Stimulated activated naive CD8-positive, alpha-beta T cell treated with anti-CD3 and anti-CD28 coated beads, Interleukin-15, amount 100 ng/mL, for 72 hours (primary cell): ENCODE measurements around the gene MYO10.

Source experiments
- ATAC-seq: fragments of 150-1000 bp; cut with Tn5 transposase; 2 replicates; pipeline ENCODE4 v1.10.0; 2021; ENCODE audit warnings: mild to moderate bottlenecking, moderate library complexity
- DNase-seq, 2 donors: peaks; one replicate each; pipeline ENCODE4 v3.0.0; 2021 to 2022
- H3K27ac Mint-ChIP-seq, 2 donors: one replicate each; pipeline ENCODE4 v1.8.0; 2022; ENCODE audit warnings: mild to moderate bottlenecking in 2 of 2, mixed read lengths in 2 of 2, moderate library complexity in 2 of 2
- H3K27me3 Mint-ChIP-seq: one replicate; pipeline ENCODE4 v1.8.0; 2022; ENCODE audit warnings: mixed read lengths
- H3K4me1 Mint-ChIP-seq: one replicate; pipeline ENCODE4 v1.8.0; 2022; ENCODE audit warnings: mild to moderate bottlenecking, mixed read lengths
- H3K4me3 Mint-ChIP-seq, 2 donors: one replicate each; pipeline ENCODE4 v1.8.0; 2022; ENCODE audit warnings: mild to moderate bottlenecking in 2 of 2, mixed read lengths in 2 of 2, moderate library complexity in 1 of 2
- H3K9me3 Mint-ChIP-seq, 2 donors: one replicate each; pipeline ENCODE4 v1.8.0; 2022; ENCODE audit warnings: mixed read lengths in 2 of 2

MYO10 gene

GRCh38 chr5:16913187-16914107 is 22.6 kb downstream of the MYO10 start:
- Mint-ChIP-seq H3K27ac (no peak overlapping the region), H3K9me3 (no peaks in the 10 kb centered on the region), H3K27me3 (no peaks in the 10 kb centered on the region), H3K4me1 (no peaks in the 10 kb centered on the region), H3K4me3 (no peak overlapping the region)
- DNase-seq (no peak), ATAC-seq (no peak)

GRCh38 chr5:16912080-16912479 is 24.0 kb downstream of the MYO10 start:
- DNase-seq (no peak), ATAC-seq (no peak)
- H3K27me3 Mint-ChIP-seq, result no peaks in the 10 kb centered on the region
- no peak overlapping the region for H3K27ac Mint-ChIP-seq
- no peaks in the 10 kb centered on the region for H3K9me3 Mint-ChIP-seq
- H3K4me1 Mint-ChIP-seq, result no peaks in the 10 kb centered on the region
- no peak overlapping the region for H3K4me3 Mint-ChIP-seq

GRCh38 chr5:16909464-16909863 is 26.6 kb downstream of the MYO10 start:
- Mint-ChIP-seq H3K4me3 (no peak overlapping the region), H3K27me3 (no peaks in the 10 kb centered on the region), H3K9me3 (no peaks in the 10 kb centered on the region), H3K27ac (no peak overlapping the region), H3K4me1 (no peaks in the 10 kb centered on the region)
- ATAC-seq, result no peak
- DNase-seq, result no peak

- Mint-ChIP-seq H3K27ac (no peak overlapping the region), H3K4me1 (no peaks in the 10 kb centered on the region), H3K9me3 (no peaks in the 10 kb centered on the region), H3K4me3 (no peak overlapping the region), H3K27me3 (no peaks in the 10 kb centered on the region)
- ATAC-seq (no peak), DNase-seq (no peak)
Observed at GRCh38 chr5:16907270-16907669, 28.8 kb downstream of the MYO10 start.

- Mint-ChIP-seq H3K4me3 (no peak overlapping the region), H3K27me3 (no peaks in the 10 kb centered on the region), H3K27ac (no peak overlapping the region), H3K4me1 (no peaks in the 10 kb centered on the region), H3K9me3 (no peaks in the 10 kb centered on the region)
- DNase-seq, result no peak
- no peak for ATAC-seq
Observed at GRCh38 chr5:16906255-16906654, 29.8 kb downstream of the MYO10 start.

GRCh38 chr5:16903480-16904300 is 32.4 kb downstream of the MYO10 start:
- DNase-seq (no peak), ATAC-seq (no peak)
- Mint-ChIP-seq H3K4me3 (no peak overlapping the region), H3K27me3 (no peaks in the 10 kb centered on the region), H3K4me1 (no peaks in the 10 kb centered on the region), H3K9me3 (no peaks in the 10 kb centered on the region), H3K27ac (no peak overlapping the region)

GRCh38 chr5:16902846-16903245 is 33.2 kb downstream of the MYO10 start:
- H3K9me3 Mint-ChIP-seq, result no peaks in the 10 kb centered on the region
- no peak overlapping the region for H3K4me3 Mint-ChIP-seq
- H3K4me1 Mint-ChIP-seq, result no peaks in the 10 kb centered on the region
- DNase-seq (no peak), ATAC-seq (no peak)
- H3K27ac Mint-ChIP-seq, result no peak overlapping the region
- H3K27me3 Mint-ChIP-seq, result no peaks in the 10 kb centered on the region

GRCh38 chr5:16901021-16901644 is 35.0 kb downstream of the MYO10 start:
- Mint-ChIP-seq H3K27ac (no peak overlapping the region), H3K4me1 (no peaks in the 10 kb centered on the region), H3K9me3 (no peaks in the 10 kb centered on the region), H3K4me3 (no peak overlapping the region), H3K27me3 (no peaks in the 10 kb centered on the region)
- DNase-seq (no peak), ATAC-seq (no peak)

GRCh38 chr5:16899171-16899570 is 36.9 kb downstream of the MYO10 start:
- Mint-ChIP-seq H3K27me3 (peaks cover 7% of the 10 kb centered on the region), H3K27ac (no peak overlapping the region), H3K4me1 (no peaks in the 10 kb centered on the region), H3K4me3 (no peak overlapping the region), H3K9me3 (no peaks in the 10 kb centered on the region)
- DNase-seq (no peak), ATAC-seq (no peak)

- no peak for DNase-seq
- ATAC-seq, result no peak
- Mint-ChIP-seq H3K9me3 (no peaks in the 10 kb centered on the region), H3K4me1 (no peaks in the 10 kb centered on the region), H3K27me3 (peaks cover 7% of the 10 kb centered on the region), H3K4me3 (no peak overlapping the region), H3K27ac (no peak overlapping the region)
Observed at GRCh38 chr5:16897800-16898199, 38.3 kb downstream of the MYO10 start.

- ATAC-seq (no peak), DNase-seq (no peak)
- H3K27ac Mint-ChIP-seq, result no peak overlapping the region
- H3K4me1 Mint-ChIP-seq, result no peaks in the 10 kb centered on the region
- peaks cover 7% of the 10 kb centered on the region for H3K27me3 Mint-ChIP-seq
- no peak overlapping the region for H3K4me3 Mint-ChIP-seq
- no peaks in the 10 kb centered on the region for H3K9me3 Mint-ChIP-seq
Observed at GRCh38 chr5:16897284-16897704, 38.8 kb downstream of the MYO10 start.

GRCh38 chr5:16896767-16897166 is 39.3 kb downstream of the MYO10 start:
- ATAC-seq (no peak), DNase-seq (no peak)
- H3K4me1 Mint-ChIP-seq, result no peaks in the 10 kb centered on the region

GRCh38 chr5:16894236-16895057 is 41.6 kb downstream of the MYO10 start:
- ATAC-seq, result no peak
- Mint-ChIP-seq H3K27ac (no peak overlapping the region), H3K4me3 (no peak overlapping the region), H3K4me1 (no peaks in the 10 kb centered on the region), H3K27me3 (peaks cover 7% of the 10 kb centered on the region), H3K9me3 (no peaks in the 10 kb centered on the region)
- DNase-seq, result no peak

More at GRCh38 chr5:16896767-16897166, 39.3 kb downstream of the MYO10 start:
- H3K27me3 Mint-ChIP-seq, result peaks cover 7% of the 10 kb centered on the region
- H3K4me3 Mint-ChIP-seq, result no peak overlapping the region
- no peaks in the 10 kb centered on the region for H3K9me3 Mint-ChIP-seq
- no peak overlapping the region for H3K27ac Mint-ChIP-seq

- Mint-ChIP-seq H3K27ac (no peak overlapping the region), H3K4me3 (no peak overlapping the region), H3K9me3 (no peaks in the 10 kb centered on the region), H3K4me1 (no peaks in the 10 kb centered on the region), H3K27me3 (peaks cover 10% of the 10 kb centered on the region)
- ATAC-seq, result no peak
- DNase-seq, result no peak
Observed at GRCh38 chr5:16891033-16891432, 45.1 kb downstream of the MYO10 start.

GRCh38 chr5:16889972-16890519 is 46.0 kb downstream of the MYO10 start:
- Mint-ChIP-seq H3K27ac (no peak overlapping the region), H3K4me1 (no peaks in the 10 kb centered on the region), H3K4me3 (no peak overlapping the region), H3K27me3 (peaks cover 8% of the 10 kb centered on the region), H3K9me3 (no peaks in the 10 kb centered on the region)
- ATAC-seq (no peak), DNase-seq (no peak)
